Endothelial cell of umbilical vein (primary cell): ENCODE measurements around the gene CD48.

ENCODE experiments used
- POLR2A ChIP-seq: IDR thresholded peaks from 2 replicates; pipeline ENCODE4 v1.6.1; 2012; ENCODE audit warnings: low read depth, mild to moderate bottlenecking, control low read depth, low read length
- POLR2AphosphoS5 ChIP-seq: IDR thresholded peaks from 2 replicates; pipeline ENCODE4 v1.6.1; 2012; ENCODE audit warnings: low read depth, mild to moderate bottlenecking, control low read depth, low read length, moderate library complexity; ENCODE audit not compliant: insufficient read depth

DNA sequence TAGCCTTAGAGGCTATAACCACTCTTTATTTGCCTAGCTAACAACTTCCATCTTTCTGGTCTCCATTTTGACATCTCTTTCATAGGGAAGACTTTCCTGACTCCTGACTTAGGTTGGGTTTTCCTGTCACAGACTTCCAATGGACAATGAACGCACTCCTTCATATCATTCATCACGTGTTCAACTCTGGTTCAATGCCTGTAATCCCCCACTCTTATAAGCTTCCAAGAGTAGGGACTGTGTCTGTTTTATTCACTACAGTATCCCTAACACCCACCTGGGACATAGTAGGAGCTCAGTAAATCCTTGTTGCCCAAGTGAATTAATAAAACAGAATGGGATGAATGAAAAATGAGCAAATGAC lies 69.4 kb downstream of the CD48 start:
- TF ChIP-seq POLR2A (no peak), POLR2AphosphoS5 (no peak)
